ENCODE results near the gene ZIC4.

ZIC4 gene

DNA sequence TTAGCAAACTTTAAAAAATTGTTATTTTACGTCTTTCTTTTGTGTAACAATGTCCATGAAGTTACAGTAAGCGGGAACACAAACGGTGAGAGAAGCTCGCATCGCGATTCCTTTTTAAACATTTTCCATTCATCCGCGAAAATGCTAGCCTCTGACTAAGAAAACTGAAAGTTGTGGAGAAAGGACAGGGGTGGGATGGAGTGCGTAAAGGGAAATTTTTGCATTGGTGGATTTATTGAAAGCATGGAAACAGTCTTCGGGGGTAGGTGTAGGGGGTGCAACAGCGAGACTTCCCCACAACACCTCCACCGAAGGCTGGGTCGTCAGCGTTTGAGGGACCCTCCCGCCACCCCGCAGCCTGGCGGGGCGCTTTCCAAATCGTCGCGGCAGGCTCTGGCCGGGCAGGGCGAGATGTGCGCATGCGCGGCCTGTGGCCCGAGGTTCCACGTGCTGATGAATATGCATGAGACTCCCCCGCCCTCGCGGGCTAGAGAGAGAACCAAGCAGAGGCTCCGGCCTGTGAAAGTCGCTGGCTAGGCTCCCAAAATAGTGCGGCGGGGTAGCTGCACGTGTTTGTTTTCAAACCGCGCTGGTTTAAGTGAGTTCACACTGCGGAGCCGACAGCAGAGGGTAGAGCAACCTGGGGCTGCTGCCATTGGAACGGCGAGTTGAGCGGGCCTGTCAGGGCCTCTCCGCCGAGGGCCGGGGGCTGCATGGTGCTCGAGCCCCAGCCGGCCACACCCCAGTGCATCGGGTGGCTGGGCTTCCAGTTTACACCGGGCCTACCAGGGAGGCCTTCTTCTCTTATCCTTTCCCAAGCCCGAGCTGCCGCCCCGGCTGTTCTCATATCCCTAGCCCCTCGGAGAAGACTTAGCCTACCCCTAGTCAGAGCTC, 12.7 kb upstream of the ZIC4 start:
- peak overlapping the region; percentile 8 to 52 (median 48) for H3K4me3 ChIP-seq (ENCODE audit: low read depth in 1 of 5, low read length in 5 of 5)
- H3K9ac ChIP-seq (ENCODE audit: low read length in 5 of 5), result no peak overlapping the region
- H3K36me3 ChIP-seq (ENCODE audit: control insufficient read depth in 5 of 5, insufficient read depth in 5 of 5, low read length in 5 of 5), result no peaks in the 10 kb centered on the region
- H3K4me1 ChIP-seq (ENCODE audit: control insufficient read depth in 5 of 5, insufficient read depth in 5 of 5, low read length in 5 of 5), result peaks cover 0 to 28% (median 18%) of the 10 kb centered on the region in 5 donors
- H3K27me3 ChIP-seq (ENCODE audit: control insufficient read depth in 5 of 5, insufficient read depth in 4 of 5, low read length in 5 of 5), result peaks cover 63 to 80% (median 73%) of the 10 kb centered on the region in 5 donors
- H3K9me3 ChIP-seq (ENCODE audit: control insufficient read depth in 5 of 5, low read length in 5 of 5), result peaks cover 0 to 3% (median 0%) of the 10 kb centered on the region in 5 donors
- no peak overlapping the region for H3K27ac ChIP-seq (ENCODE audit: low read depth, low read length)

DNA sequence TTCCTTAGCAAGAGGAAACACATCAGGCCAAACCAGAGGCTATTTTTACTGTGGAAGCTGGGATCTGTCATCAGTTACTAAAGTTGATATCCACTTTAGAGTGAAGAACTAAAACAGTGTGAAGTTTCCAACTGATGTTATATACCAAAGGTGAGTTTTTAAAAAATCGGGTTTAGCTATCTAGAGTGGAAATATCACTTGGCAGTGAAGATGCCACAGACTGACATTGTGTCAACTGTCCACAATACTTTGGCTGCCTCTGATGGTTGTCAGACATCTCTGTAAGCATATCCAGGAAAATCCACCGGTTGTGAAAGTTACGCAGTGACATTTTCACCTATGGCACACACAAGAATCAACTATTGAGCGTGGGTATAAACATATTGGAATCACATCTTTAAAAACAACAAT, 12.0 kb upstream of the ZIC4 start:
- no peak overlapping the region for H3K9ac ChIP-seq (ENCODE audit: low read length in 5 of 5)

DNA sequence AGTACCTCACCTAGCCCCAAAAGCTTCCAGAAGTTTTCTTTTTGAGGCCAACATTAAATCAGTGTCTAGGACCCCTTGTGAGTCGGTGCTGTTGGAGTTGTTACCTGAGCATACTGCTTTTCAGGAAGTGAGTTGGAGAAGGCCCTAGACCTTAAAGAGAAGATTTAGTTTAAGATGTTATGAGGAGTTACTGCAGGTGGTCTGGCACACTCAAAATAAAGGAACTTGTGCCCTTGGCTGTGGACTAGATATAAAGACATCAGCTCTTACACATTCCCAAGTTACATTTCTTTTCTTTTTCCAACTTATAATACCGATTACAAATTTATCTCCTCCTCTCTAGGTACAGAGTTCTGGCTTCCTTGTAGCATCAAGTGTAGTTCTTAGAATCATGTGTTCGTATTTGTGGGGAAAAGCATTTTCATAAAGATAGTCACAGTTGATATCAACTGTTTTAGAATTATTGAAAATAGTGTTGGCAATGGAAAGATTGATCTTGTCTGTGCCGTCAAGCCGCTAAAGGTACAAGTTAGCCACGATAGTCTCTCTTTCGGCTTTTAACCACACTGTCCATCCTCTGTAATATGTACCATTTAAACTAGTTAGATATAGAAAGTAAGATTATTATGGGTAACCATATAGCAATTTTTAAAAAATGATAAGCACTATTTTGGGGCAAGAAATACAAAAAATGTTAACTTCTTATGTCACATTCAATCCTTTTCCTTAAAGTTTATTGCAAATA, 11.4 kb upstream of the ZIC4 start:
- Histone ChIP-seq H3K27ac (ENCODE audit: low read depth, low read length) (no peak overlapping the region), H3K27me3 (ENCODE audit: control insufficient read depth in 5 of 5, insufficient read depth in 4 of 5, low read length in 5 of 5) (peaks cover 60 to 75% (median 71%) of the 10 kb centered on the region in 5 donors), H3K4me3 (ENCODE audit: low read depth in 1 of 5, low read length in 5 of 5) (no peak overlapping the region), H3K9me3 (ENCODE audit: control insufficient read depth in 5 of 5, low read length in 5 of 5) (peaks cover 0 to 3% (median 0%) of the 10 kb centered on the region in 5 donors), H3K4me1 (ENCODE audit: control insufficient read depth in 5 of 5, insufficient read depth in 5 of 5, low read length in 5 of 5) (peaks cover 0 to 30% (median 27%) of the 10 kb centered on the region in 5 donors), H3K9ac (ENCODE audit: low read length in 5 of 5) (no peak overlapping the region), H3K36me3 (ENCODE audit: control insufficient read depth in 5 of 5, insufficient read depth in 5 of 5, low read length in 5 of 5) (no peaks in the 10 kb centered on the region)

More for the DNA sequence above, 12.0 kb upstream of the ZIC4 start:
- peaks cover 58 to 75% (median 71%) of the 10 kb centered on the region in 5 donors for H3K27me3 ChIP-seq (ENCODE audit: control insufficient read depth in 5 of 5, insufficient read depth in 4 of 5, low read length in 5 of 5)
- H3K9me3 ChIP-seq (ENCODE audit: control insufficient read depth in 5 of 5, low read length in 5 of 5), result peaks cover 0 to 3% (median 0%) of the 10 kb centered on the region in 5 donors
- no peak overlapping the region for H3K27ac ChIP-seq (ENCODE audit: low read depth, low read length)
- no peaks in the 10 kb centered on the region for H3K36me3 ChIP-seq (ENCODE audit: control insufficient read depth in 5 of 5, insufficient read depth in 5 of 5, low read length in 5 of 5)
- no peak overlapping the region for H3K4me3 ChIP-seq (ENCODE audit: low read depth in 1 of 5, low read length in 5 of 5)
- H3K4me1 ChIP-seq (ENCODE audit: control insufficient read depth in 5 of 5, insufficient read depth in 5 of 5, low read length in 5 of 5), result peaks cover 0 to 28% (median 21%) of the 10 kb centered on the region in 5 donors

DNA sequence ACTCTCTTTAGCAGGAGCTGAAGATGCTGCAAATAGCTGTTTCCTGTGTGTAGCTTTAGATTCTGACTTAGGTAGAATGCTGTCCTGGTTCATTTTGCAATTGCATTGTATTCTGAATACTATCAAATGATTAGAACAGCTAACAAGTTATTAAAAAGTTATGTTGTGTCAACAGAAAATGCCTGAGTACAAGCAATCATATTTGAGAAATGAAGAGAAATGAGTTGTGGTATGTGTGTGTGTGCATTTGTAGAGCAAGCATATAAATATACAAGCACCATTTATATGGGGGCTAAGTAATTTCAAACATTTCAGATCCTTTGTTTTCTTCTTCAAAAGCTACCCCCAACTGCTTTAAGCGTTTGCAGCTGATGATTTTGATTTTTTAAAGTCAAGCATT, 10.6 kb upstream of the ZIC4 start:
- Histone ChIP-seq H3K4me1 (ENCODE audit: control insufficient read depth in 5 of 5, insufficient read depth in 5 of 5, low read length in 5 of 5) (peaks cover 0 to 33% (median 29%) of the 10 kb centered on the region in 5 donors), H3K4me3 (ENCODE audit: low read depth in 1 of 5, low read length in 5 of 5) (no peak overlapping the region), H3K27me3 (ENCODE audit: control insufficient read depth in 5 of 5, insufficient read depth in 4 of 5, low read length in 5 of 5) (peaks cover 56 to 72% (median 70%) of the 10 kb centered on the region in 5 donors), H3K36me3 (ENCODE audit: control insufficient read depth in 5 of 5, insufficient read depth in 5 of 5, low read length in 5 of 5) (no peaks in the 10 kb centered on the region), H3K27ac (ENCODE audit: low read depth, low read length) (no peak overlapping the region), H3K9me3 (ENCODE audit: control insufficient read depth in 5 of 5, low read length in 5 of 5) (peaks cover 0 to 3% (median 0%) of the 10 kb centered on the region in 5 donors), H3K9ac (ENCODE audit: low read length in 5 of 5) (no peak overlapping the region)

DNA sequence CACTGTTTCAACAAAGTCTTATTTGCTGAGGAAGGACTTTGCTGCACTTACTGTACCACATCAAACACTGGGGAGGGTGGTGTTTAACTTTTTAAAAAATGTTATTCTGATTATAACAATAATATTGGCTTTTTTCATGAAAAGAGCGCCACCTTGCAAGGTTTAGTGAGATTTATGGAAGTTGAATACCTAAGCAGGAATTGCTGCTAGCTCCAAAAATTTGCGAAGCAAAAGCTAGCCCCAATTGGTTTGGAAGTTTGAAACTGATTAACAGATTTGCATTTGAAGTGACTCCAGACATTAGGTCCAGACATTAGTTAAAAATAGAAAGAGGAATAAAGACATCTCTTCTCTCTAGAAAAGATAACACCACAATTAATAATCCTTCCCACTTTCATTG, 9.5 kb upstream of the ZIC4 start:
- Histone ChIP-seq H3K9me3 (ENCODE audit: control insufficient read depth in 5 of 5, low read length in 5 of 5) (peaks cover 0 to 3% (median 0%) of the 10 kb centered on the region in 5 donors), H3K36me3 (ENCODE audit: control insufficient read depth in 5 of 5, insufficient read depth in 5 of 5, low read length in 5 of 5) (no peaks in the 10 kb centered on the region), H3K4me1 (ENCODE audit: control insufficient read depth in 5 of 5, insufficient read depth in 5 of 5, low read length in 5 of 5) (peaks cover 0 to 32% (median 28%) of the 10 kb centered on the region in 5 donors), H3K4me3 (ENCODE audit: low read depth in 1 of 5, low read length in 5 of 5) (no peak overlapping the region), H3K9ac (ENCODE audit: low read length in 5 of 5) (no peak overlapping the region), H3K27ac (ENCODE audit: low read depth, low read length) (no peak overlapping the region), H3K27me3 (ENCODE audit: control insufficient read depth in 5 of 5, insufficient read depth in 4 of 5, low read length in 5 of 5) (peaks cover 53 to 72% (median 69%) of the 10 kb centered on the region in 5 donors)

DNA sequence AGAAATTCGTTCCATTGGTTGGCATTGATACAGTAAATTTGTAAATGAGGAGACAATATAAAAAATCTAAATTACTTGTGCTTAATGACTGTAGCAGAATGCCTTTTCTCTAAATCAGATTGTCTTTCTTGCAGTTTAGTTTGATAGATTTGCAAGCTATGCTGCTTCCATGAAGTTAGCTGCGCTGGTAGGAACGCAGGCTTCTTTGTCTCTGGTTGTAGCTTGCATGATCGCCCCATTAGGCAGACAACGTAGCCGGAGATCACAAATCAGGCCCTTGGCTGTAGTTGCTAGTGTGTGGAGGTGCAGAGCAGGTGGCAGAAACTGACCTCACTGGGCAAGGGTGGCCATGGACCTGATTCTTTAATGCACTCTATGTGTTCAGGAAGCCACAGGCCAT, 8.9 kb upstream of the ZIC4 start:
- Histone ChIP-seq H3K27me3 (ENCODE audit: control insufficient read depth in 5 of 5, insufficient read depth in 4 of 5, low read length in 5 of 5) (peaks cover 54 to 72% (median 69%) of the 10 kb centered on the region in 5 donors), H3K27ac (ENCODE audit: low read depth, low read length) (no peak overlapping the region)

DNA sequence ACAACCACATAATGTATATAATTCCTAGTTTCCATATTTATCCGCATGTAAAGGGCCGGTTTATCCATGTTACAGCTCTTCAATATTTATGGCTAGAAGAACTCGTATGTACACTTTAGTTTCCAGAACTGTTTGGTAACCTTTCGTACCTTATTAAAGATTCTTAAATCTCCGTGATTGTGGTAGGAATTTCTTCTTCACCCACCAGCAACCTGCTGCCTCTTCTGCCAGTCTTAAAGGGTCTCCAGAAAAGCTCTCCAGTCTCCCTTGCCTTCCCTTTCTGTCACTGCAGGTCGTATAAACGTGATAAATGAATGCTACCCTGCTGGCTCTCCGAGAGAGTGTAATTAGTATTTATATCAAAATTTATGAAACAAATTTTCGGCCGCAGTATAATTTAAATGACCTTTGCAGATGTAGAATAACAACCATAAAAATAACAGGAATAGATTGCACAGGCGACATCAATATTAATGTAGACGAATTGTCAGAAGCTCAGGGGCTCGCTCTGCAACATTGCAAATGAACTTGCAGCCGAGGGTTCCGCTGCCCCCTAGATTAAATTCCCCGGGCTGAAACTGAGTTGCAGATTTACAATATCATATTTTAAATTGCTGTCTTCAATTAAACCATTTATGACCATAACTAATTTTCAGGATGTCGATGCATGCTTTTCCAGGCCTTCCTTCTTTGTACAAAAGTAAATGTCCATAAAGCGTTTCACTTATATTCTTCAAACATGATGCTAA, 8.2 kb upstream of the ZIC4 start:
- Histone ChIP-seq H3K27me3 (ENCODE audit: control insufficient read depth in 5 of 5, insufficient read depth in 4 of 5, low read length in 5 of 5) (peaks cover 51 to 71% (median 67%) of the 10 kb centered on the region in 5 donors), H3K9ac (ENCODE audit: low read length in 5 of 5) (no peak overlapping the region), H3K36me3 (ENCODE audit: control insufficient read depth in 5 of 5, insufficient read depth in 5 of 5, low read length in 5 of 5) (no peaks in the 10 kb centered on the region), H3K9me3 (ENCODE audit: control insufficient read depth in 5 of 5, low read length in 5 of 5) (peaks cover 0 to 3% (median 2%) of the 10 kb centered on the region in 5 donors), H3K4me1 (ENCODE audit: control insufficient read depth in 5 of 5, insufficient read depth in 5 of 5, low read length in 5 of 5) (peaks cover 0 to 42% (median 38%) of the 10 kb centered on the region in 5 donors), H3K4me3 (ENCODE audit: low read depth in 1 of 5, low read length in 5 of 5) (no peak overlapping the region), H3K27ac (ENCODE audit: low read depth, low read length) (no peak overlapping the region)

More for the DNA sequence above, 8.9 kb upstream of the ZIC4 start:
- peaks cover 0 to 38% (median 34%) of the 10 kb centered on the region in 5 donors for H3K4me1 ChIP-seq (ENCODE audit: control insufficient read depth in 5 of 5, insufficient read depth in 5 of 5, low read length in 5 of 5)
- no peak overlapping the region for H3K4me3 ChIP-seq (ENCODE audit: low read depth in 1 of 5, low read length in 5 of 5)
- peaks cover 0 to 3% (median 2%) of the 10 kb centered on the region in 5 donors for H3K9me3 ChIP-seq (ENCODE audit: control insufficient read depth in 5 of 5, low read length in 5 of 5)
- H3K36me3 ChIP-seq (ENCODE audit: control insufficient read depth in 5 of 5, insufficient read depth in 5 of 5, low read length in 5 of 5), result no peaks in the 10 kb centered on the region
- H3K9ac ChIP-seq (ENCODE audit: low read length in 5 of 5), result no peak overlapping the region

DNA sequence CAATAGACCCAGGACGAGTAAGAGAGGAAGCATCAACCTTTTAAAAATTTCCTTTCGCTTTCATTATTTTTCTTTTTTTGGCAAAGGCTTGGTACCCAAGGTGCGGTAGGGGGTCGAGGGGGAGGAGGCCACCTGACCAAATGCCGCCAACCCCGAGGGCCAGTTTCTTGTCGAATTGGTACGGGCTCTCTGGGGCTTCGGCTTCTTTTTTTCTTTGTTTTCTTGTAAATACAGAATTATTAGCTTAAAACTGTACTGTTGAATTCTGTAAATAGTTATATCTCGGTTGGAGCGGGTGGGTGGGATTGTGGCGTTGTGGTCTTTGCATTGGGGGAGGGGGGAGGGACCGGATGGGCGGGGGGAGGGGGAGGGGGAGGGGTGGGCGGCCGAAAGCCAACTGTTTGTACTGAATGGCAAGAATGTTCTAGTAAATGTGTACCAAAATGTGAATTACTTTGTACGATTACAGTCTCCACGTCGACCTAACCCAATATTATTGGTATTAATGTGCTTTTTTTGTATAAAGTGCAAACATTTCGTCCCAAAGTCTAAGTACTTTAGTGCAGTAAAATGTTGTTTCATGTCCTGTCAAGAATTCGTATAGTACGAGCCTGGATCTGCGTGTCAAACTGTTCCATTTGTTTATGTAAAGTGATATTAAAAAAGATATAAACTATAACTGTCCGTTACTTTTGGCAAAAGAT, 7.5 kb upstream of the ZIC4 start:
- Histone ChIP-seq H3K4me1 (ENCODE audit: control insufficient read depth in 5 of 5, insufficient read depth in 5 of 5, low read length in 5 of 5) (peaks cover 0 to 39% (median 36%) of the 10 kb centered on the region in 5 donors), H3K27me3 (ENCODE audit: control insufficient read depth in 5 of 5, insufficient read depth in 4 of 5, low read length in 5 of 5) (peaks cover 49 to 71% (median 66%) of the 10 kb centered on the region in 5 donors), H3K36me3 (ENCODE audit: control insufficient read depth in 5 of 5, insufficient read depth in 5 of 5, low read length in 5 of 5) (no peaks in the 10 kb centered on the region), H3K4me3 (ENCODE audit: low read depth in 1 of 5, low read length in 5 of 5) (peak overlapping the region; percentile 37 to 53 (median 47)), H3K27ac (ENCODE audit: low read depth, low read length) (no peak overlapping the region), H3K9me3 (ENCODE audit: control insufficient read depth in 5 of 5, low read length in 5 of 5) (peaks cover 0 to 3% (median 2%) of the 10 kb centered on the region in 5 donors), H3K9ac (ENCODE audit: low read length in 5 of 5) (no peak overlapping the region)
